Psoas muscle (tissue), 8 donors: ENCODE results near the gene STYXL2. TPM values are rescaled to one million over a fixed set of nuclear protein-coding genes. Genes with fewer than 3 reads are reported as not detected.

Experiments
- ATAC-seq, 4 donors: fragments of 200-7000 bp; cut with Tn5 transposase; one replicate each; pipeline ENCODE4 v1.9.1; 2020; ENCODE audit warnings: moderate library complexity in 3 of 4, mild to moderate bottlenecking in 2 of 4
- DNase-seq, 2 donors: peaks; one replicate each; pipeline ENCODE4 v3.0.0-alpha.2; 2020
- H3K27ac ChIP-seq: fragments of 200-600 bp; one replicate; pipeline ENCODE4 v1.8.0; 2022
- H3K27me3 ChIP-seq, 3 donors: fragments of 200-600 bp in 1 of 3; one replicate each; pipeline versions ENCODE4 v1.6.1 to v1.8.0; 2013 to 2022; ENCODE audit warnings: low read length in 2 of 3, mild to moderate bottlenecking in 2 of 3, moderate library complexity in 1 of 3; ENCODE audit not compliant: insufficient read depth in 3 of 3
- H3K36me3 ChIP-seq, 2 donors: fragments of 200-600 bp in 1 of 2; one replicate each; pipeline versions ENCODE4 v1.6.1 to v1.8.0; 2013 to 2022; ENCODE audit warnings: low read depth in 1 of 2, mild to moderate bottlenecking in 1 of 2, moderate library complexity in 1 of 2; ENCODE audit not compliant: insufficient read depth in 1 of 2
- H3K4me1 ChIP-seq: fragments of 200-600 bp; one replicate; pipeline ENCODE4 v1.8.0; 2022
- H3K4me3 ChIP-seq: fragments of 200-600 bp; one replicate; pipeline ENCODE4 v1.8.0; 2022; ENCODE audit warnings: mild to moderate bottlenecking
- H3K9me3 ChIP-seq: fragments of 200-600 bp; one replicate; pipeline ENCODE4 v1.8.0; 2022
- CTCF ChIP-seq: fragments of 200-600 bp; IDR thresholded peaks from one replicate; pipeline ENCODE4 v1.8.0; 2022; ENCODE audit warnings: antibody characterized with exemption
- WGBS, 3 donors: extraction: QIAGEN DNeasy Blood & Tissue Kit; methylation state at CpG; one replicate each; pipeline versions ENCODE4 v1.1.6 to v1.1.7; 2013; 5-methylcytosine and 5-hydroxymethylcytosine counted together
- intact Hi-C, 2 donors: fragments of 100-400 bp; cut with DNase I; formaldehyde crosslinking; loops; one replicate each; pipeline versions ENCODE4 v1.11.0 to v1.14.2; 2022
- polyA plus RNA-seq, 3 donors: library from polyadenylated mRNA; stranded (reverse); fragments of 200-250 nt; gene quantifications; one replicate each; pipeline ENCODE4 v1.2.3, GENCODE V29; 2013
- total RNA-seq, 4 donors: library from RNA; stranded (reverse); fragmentation: NEBNext Ultra II Directional in 2 of 4; extraction: Animal tissue kit (Norgen Biotek cat#: 25700) in 2 of 4; gene quantifications; one replicate each; pipeline versions ENCODE4 v1.2.1 to v1.2.4, GENCODE V29; 2021 to 2023
- donor health status: healthy with polysubstance abuse.
- donor health status: DM: no; HTN: no; CAD: no; lungs with moderate emphysema.
- donor health status: Bipolar disorder and iron deficiency.
- donor health status: healthy.
- donor health status: DM: yes; HTN: yes; CAD: no.
- donor health status: DM: no; HTN: no; CAD: no.
- donor health status: DM: no; HTN: no; CAD: no.
- donor health status: DM: yes; HTN: yes; CAD: no.

Gene STYXL2
- total and polyA plus RNA-seq, 7 donors = 15.2 to 205 (median 134) TPM

GRCh38 chr1:167117225-167117624 lies 23.4 kb downstream of the STYXL2 start:
- Histone ChIP-seq H3K4me3 (no peak overlapping the region), H3K4me1 (peaks cover 43% of the 10 kb centered on the region), H3K27ac (peak overlapping the region; percentile 69), H3K27me3 (no peaks in the 10 kb centered on the region), H3K9me3 (no peaks in the 10 kb centered on the region), H3K36me3 (peaks cover 0 to 78% of the 10 kb centered on the region in 2 donors)
- DNase-seq = no peak
- peak in 3 of 4 donors; percentile 45 to 70 (median 60) for ATAC-seq
- intact Hi-C loops = no loop called here
- 67 to 95% (median 81%) methylated on average over 9 of the region's 9 CpGs for WGBS, 3 donors
- no peak for TF ChIP-seq CTCF

GRCh38 chr1:167118188-167118587 lies 24.3 kb downstream of the STYXL2 start:
- ATAC-seq = no peak
- Histone ChIP-seq H3K27me3 (no peaks in the 10 kb centered on the region), H3K9me3 (no peaks in the 10 kb centered on the region), H3K36me3 (peaks cover 0 to 87% of the 10 kb centered on the region in 2 donors), H3K27ac (peak overlapping the region; percentile 38), H3K4me1 (peaks cover 43% of the 10 kb centered on the region), H3K4me3 (no peak overlapping the region)
- no peak for TF ChIP-seq CTCF
- WGBS, 3 donors = 64 to 85% (median 85%) methylated on average over 5 of the region's 5 CpGs
- intact Hi-C loops = no loop called here
- no peak for DNase-seq

DNA sequence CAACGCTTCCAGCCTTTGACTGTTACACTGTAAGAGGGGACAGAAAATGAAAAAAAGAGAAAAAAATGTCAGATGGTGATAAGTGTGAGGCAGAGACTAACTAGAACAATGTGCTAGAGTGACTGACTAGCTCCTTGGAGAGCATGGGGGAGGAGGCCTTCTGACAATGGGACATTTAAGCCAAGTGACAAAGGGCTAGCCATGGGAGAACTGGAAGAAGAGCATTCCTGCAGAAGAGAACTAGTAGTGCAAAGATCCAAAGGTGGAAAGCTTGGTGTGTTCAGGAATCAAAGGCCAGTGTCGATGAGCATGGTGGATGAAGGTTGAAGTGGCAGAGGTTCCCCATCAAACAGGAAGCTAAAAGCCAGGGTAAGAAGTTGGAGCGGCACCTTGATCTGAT lies 25.8 kb downstream of the STYXL2 start:
- WGBS, 3 donors = 84 to 88% (median 85%) methylated on average over 3 of the region's 3 CpGs
- Histone ChIP-seq H3K27ac (peak overlapping the region; percentile 38), H3K4me3 (no peak overlapping the region), H3K27me3 (no peaks in the 10 kb centered on the region), H3K4me1 (peaks cover 37% of the 10 kb centered on the region), H3K9me3 (no peaks in the 10 kb centered on the region), H3K36me3 (peaks cover 0 to 87% of the 10 kb centered on the region in 2 donors)
- intact Hi-C loops = no loop called here
- ATAC-seq (no peak), DNase-seq (no peak)
- TF ChIP-seq CTCF = no peak

- H3K27ac ChIP-seq = peak overlapping the region; percentile 55
- no peak for TF ChIP-seq CTCF
- intact Hi-C loops = no loop called here
- peak overlapping the region; percentile 15 for H3K4me3 ChIP-seq
- H3K9me3 ChIP-seq = no peaks in the 10 kb centered on the region
- WGBS, 3 donors = 74 to 82% (median 75%) methylated on average over 13 of the region's 13 CpGs
- no peak for ATAC-seq
- H3K36me3 ChIP-seq = peaks cover 0 to 92% of the 10 kb centered on the region in 2 donors
- no peaks in the 10 kb centered on the region for H3K27me3 ChIP-seq
- no peak for DNase-seq
- peaks cover 26% of the 10 kb centered on the region for H3K4me1 ChIP-seq
These were observed 27.0 kb downstream of the STYXL2 start for GRCh38 chr1:167120899-167121298.
